Measurements from ENCODE around the gene KCNN4.

Gene KCNN4

GRCh38 chr19:43826787-43827754, 46.3 kb upstream of the KCNN4 start, which contains the start of gene ZNF283:
Gene ZNF283, plus strand, starts transcription at chr19:43827321. Its CDS starts 6,184 bp downstream, at chr19:43833505.
- Histone ChIP-seq H3K4me1 (ENCODE audit: control insufficient read depth, insufficient read depth, low read length) (peaks cover 6% of the 10 kb centered on the region), H3K4me3 (ENCODE audit: low read depth, low read length) (peak within 1 kb of the TSS; percentile 67), H3K9me3 (ENCODE audit: control insufficient read depth, insufficient read depth, low read depth, low read length) (peaks cover 20% of the 10 kb centered on the region), H3K27ac (ENCODE audit: extremely low read depth, low read depth, low read length) (peak within 1 kb of the TSS; percentile 44; the same call in 1 of the 2 replicates), H3K36me3 (ENCODE audit: control insufficient read depth in 2 of 2, insufficient read depth in 1 of 2, low read length in 2 of 2) (peaks cover 38 to 42% of the 10 kb centered on the region in 2 experiments)
- POLR2A ChIA-PET = interaction anchor here (0.6 to 1.6 kb wide), 36 partner anchors 8 to 1850 kb away, joined by 3 to 20 read pairs (median 5); partner anchors contain the start of genes IRGQ, LYPD5, ZNF221 and ZNF223
- CTCF ChIA-PET = interaction anchor here (0.6 to 1.4 kb wide), 12 partner anchors 9 to 380 kb away, joined by 3 to 8 read pairs (median 3); no protein-coding TSS in a partner anchor
- no peak for TF ChIP-seq OVOL3 (tag by site-specific recombination; IDR thresholded peaks at IDR 0.05)
- no peak for TF ChIP-seq ZNF211 (tag by site-specific recombination; IDR thresholded peaks at IDR 0.05; ENCODE audit: low read depth)
- no peak for TF ChIP-seq ZNF140 (tag by site-specific recombination; IDR thresholded peaks at IDR 0.05)
- TF ChIP-seq ZNF157 (tag by site-specific recombination; IDR thresholded peaks at IDR 0.05) = peak; percentile 58; the same call in 1 of the 2 replicates
- TF ChIP-seq ZNF626 (tag by site-specific recombination; IDR thresholded peaks at IDR 0.05) = no peak
- TF ChIP-seq ZNF2 (tag by site-specific recombination; IDR thresholded peaks at IDR 0.05) = peak; percentile 68
- TF ChIP-seq ZNF175 (tag by site-specific recombination; IDR thresholded peaks at IDR 0.05) = no peak
- no peak for TF ChIP-seq ZNF350 (tag by site-specific recombination; IDR thresholded peaks at IDR 0.05)
- no peak for TF ChIP-seq ZNF132 (tag by site-specific recombination; IDR thresholded peaks at IDR 0.05; ENCODE audit: borderline replicate concordance)
- 0 out of 2 replicates have a peak, but pooled peaks have one; percentile 41 for TF ChIP-seq ZBTB48 (tag by site-specific recombination; IDR thresholded peaks at IDR 0.05)
- TF ChIP-seq ZNF112 (tag by site-specific recombination; IDR thresholded peaks at IDR 0.05) = no peak
- no peak for TF ChIP-seq ZNF354C (tag by site-specific recombination; IDR thresholded peaks at IDR 0.05; ENCODE audit: borderline replicate concordance, low read depth)
- no peak for TF ChIP-seq ZNF423 (tag by site-specific recombination; IDR thresholded peaks at IDR 0.05)
- TF ChIP-seq ZNF792 (tag by site-specific recombination; IDR thresholded peaks at IDR 0.05) = no peak
- TF ChIP-seq KLF1 (tag by site-specific recombination; IDR thresholded peaks at IDR 0.05) = no peak
- no peak for TF ChIP-seq ZFP41 (tag by site-specific recombination; IDR thresholded peaks at IDR 0.05; ENCODE audit: borderline replicate concordance)
- TF ChIP-seq ZNF830 (tag by site-specific recombination; IDR thresholded peaks at IDR 0.05; ENCODE audit: low read depth) = no peak
- TF ChIP-seq ZNF292 (tag by site-specific recombination; IDR thresholded peaks at IDR 0.05; ENCODE audit: borderline replicate concordance, low read depth) = no peak
- no peak for TF ChIP-seq HOXD13 (CRISPR knock-in tag; IDR thresholded peaks at IDR 0.05; ENCODE audit: borderline replicate concordance)
- peak; percentile 67 for TF ChIP-seq ZNF645 (tag by site-specific recombination; IDR thresholded peaks at IDR 0.05)
- no peak for TF ChIP-seq ZNF639 (tag by site-specific recombination; IDR thresholded peaks at IDR 0.05)
- TF ChIP-seq BCL11A (tag by site-specific recombination; IDR thresholded peaks at IDR 0.05; ENCODE audit: low read depth) = no peak
- TF ChIP-seq ZNF600 (tag by site-specific recombination; IDR thresholded peaks at IDR 0.05) = no peak
- no peak for TF ChIP-seq ZNF664 (tag by site-specific recombination; IDR thresholded peaks at IDR 0.05)
- no peak; the same call in 1 of the 2 replicates for TF ChIP-seq ZNF629 (tag by site-specific recombination; IDR thresholded peaks at IDR 0.05)
- TF ChIP-seq MZF1 (tag by site-specific recombination; IDR thresholded peaks at IDR 0.05; ENCODE audit: borderline replicate concordance) = no peak; the same call in 1 of the 2 replicates
- no peak for TF ChIP-seq ZNF473 (tag by site-specific recombination; IDR thresholded peaks at IDR 0.05)
- 0 out of 2 replicates have a peak, but pooled peaks have one; percentile 4 for TF ChIP-seq ZNF433 (tag by site-specific recombination; IDR thresholded peaks at IDR 0.05; ENCODE audit: low read depth)
- TF ChIP-seq ZNF768 (tag by site-specific recombination; IDR thresholded peaks at IDR 0.05) = no peak
- peak; percentile 67 for TF ChIP-seq ZNF184 (tag by site-specific recombination; IDR thresholded peaks at IDR 0.05)
- TF ChIP-seq YY1 (tag by site-specific recombination; IDR thresholded peaks at IDR 0.05) = no peak
